ENCODE data around the gene SLC25A42. TPM values are rescaled to one million over a fixed set of nuclear protein-coding genes. Genes with fewer than 3 reads are reported as not detected.

SLC25A42 gene
- total RNA-seq, 1 donor from 2014 or later, result 1.3 TPM

- TF ChIP-seq CTCF (IDR thresholded peaks at IDR 0.05; ENCODE audit: insufficient read depth, low read length, severe bottlenecking), result no peak
- no peak for FAIRE-seq
- DNase-seq (ENCODE audit: low read depth), result no peak
- no peaks in the 10 kb centered on the region for H3K36me3 ChIP-seq (ENCODE audit: control insufficient read depth, insufficient read depth, low read length)
- H3K4me3 ChIP-seq (ENCODE audit: low read depth, low read length), result no peak overlapping the region
- H3K27me3 ChIP-seq (ENCODE audit: control insufficient read depth, insufficient read depth, low read length), result no peaks in the 10 kb centered on the region
Observed at GRCh38 chr19:19075126-19075525, 11.3 kb downstream of the SLC25A42 start.

- no peak for FAIRE-seq
- H3K36me3 ChIP-seq (ENCODE audit: control insufficient read depth, insufficient read depth, low read length), result no peaks in the 10 kb centered on the region
- DNase-seq (ENCODE audit: low read depth), result no peak
- no peaks in the 10 kb centered on the region for H3K27me3 ChIP-seq (ENCODE audit: control insufficient read depth, insufficient read depth, low read length)
- H3K4me3 ChIP-seq (ENCODE audit: low read depth, low read length), result no peak overlapping the region
- TF ChIP-seq CTCF (IDR thresholded peaks at IDR 0.05; ENCODE audit: insufficient read depth, low read length, severe bottlenecking), result no peak
Observed at GRCh38 chr19:19076476-19076875, 12.7 kb downstream of the SLC25A42 start.

- DNase-seq (ENCODE audit: low read depth) (no peak), FAIRE-seq (no peak)
- H3K27me3 ChIP-seq (ENCODE audit: control insufficient read depth, insufficient read depth, low read length), result no peaks in the 10 kb centered on the region
- H3K4me3 ChIP-seq (ENCODE audit: low read depth, low read length), result no peak overlapping the region
- TF ChIP-seq CTCF (IDR thresholded peaks at IDR 0.05; ENCODE audit: insufficient read depth, low read length, severe bottlenecking), result no peak
- H3K36me3 ChIP-seq (ENCODE audit: control insufficient read depth, insufficient read depth, low read length), result no peaks in the 10 kb centered on the region
Observed at GRCh38 chr19:19077103-19077502, 13.3 kb downstream of the SLC25A42 start.

- TF ChIP-seq CTCF (IDR thresholded peaks at IDR 0.05; ENCODE audit: insufficient read depth, low read length, severe bottlenecking), result no peak
- DNase-seq (ENCODE audit: low read depth), result no peak
- Histone ChIP-seq H3K36me3 (ENCODE audit: control insufficient read depth, insufficient read depth, low read length) (no peaks in the 10 kb centered on the region), H3K27me3 (ENCODE audit: control insufficient read depth, insufficient read depth, low read length) (no peaks in the 10 kb centered on the region), H3K4me3 (ENCODE audit: low read depth, low read length) (no peak overlapping the region)
- no peak for FAIRE-seq
Observed at GRCh38 chr19:19078801-19079200, 15.0 kb downstream of the SLC25A42 start.

- Histone ChIP-seq H3K36me3 (ENCODE audit: control insufficient read depth, insufficient read depth, low read length) (no peaks in the 10 kb centered on the region), H3K27me3 (ENCODE audit: control insufficient read depth, insufficient read depth, low read length) (no peaks in the 10 kb centered on the region), H3K4me3 (ENCODE audit: low read depth, low read length) (no peak overlapping the region)
- FAIRE-seq (no peak), DNase-seq (ENCODE audit: low read depth) (no peak)
- no peak for TF ChIP-seq CTCF (IDR thresholded peaks at IDR 0.05; ENCODE audit: insufficient read depth, low read length, severe bottlenecking)
Observed at GRCh38 chr19:19079571-19079970, 15.8 kb downstream of the SLC25A42 start.

- no peaks in the 10 kb centered on the region for H3K27me3 ChIP-seq (ENCODE audit: control insufficient read depth, insufficient read depth, low read length)
- no peak for DNase-seq (ENCODE audit: low read depth)
- H3K36me3 ChIP-seq (ENCODE audit: control insufficient read depth, insufficient read depth, low read length), result no peaks in the 10 kb centered on the region
- no peak for FAIRE-seq
- TF ChIP-seq CTCF (IDR thresholded peaks at IDR 0.05; ENCODE audit: insufficient read depth, low read length, severe bottlenecking), result no peak
- H3K4me3 ChIP-seq (ENCODE audit: low read depth, low read length), result no peak overlapping the region
Observed at GRCh38 chr19:19081642-19082151, 17.9 kb downstream of the SLC25A42 start.

All from bronchial epithelial cell (primary cell).